GM23248 (cell line): Measurements from ENCODE around the gene FAM210B. TPM values are rescaled to one million over a fixed set of nuclear protein-coding genes. Genes with fewer than 3 reads are reported as not detected.
A peak's percentile ranks its signal among the peaks of the same experiment; 100 is the strongest.
"Not testable (repeated sequence)": the region's sequence is repeated elsewhere in the genome, so short reads cannot be mapped to it uniquely, and the experiment has no call there.

Source experiments
- DNase-seq: peaks from one replicate; pipeline ENCODE4 v3.0.0-alpha.2; 2015
- H2AFZ ChIP-seq: fragments of 200-600 bp; sonication (generic); 2 replicates; pipeline ENCODE4 v1.6.1; 2016; ENCODE audit warnings: antibody characterized with exemption
- H3F3A ChIP-seq: fragments of 200-600 bp; sonication (generic); 2 replicates; pipeline ENCODE4 v1.6.1; 2016; ENCODE audit warnings: mild to moderate bottlenecking, antibody characterized with exemption, mixed run types; ENCODE audit not compliant: insufficient read depth
- H3K27ac ChIP-seq: fragments of 200-600 bp; sonication (generic); 2 replicates; pipeline ENCODE4 v1.5.1; 2016; ENCODE audit warnings: mild to moderate bottlenecking
- H3K27me3 ChIP-seq: fragments of 200-600 bp; sonication (generic); replicated peaks from 2 replicates; pipeline ENCODE4 v1.6.1; 2016; ENCODE audit warnings: mild to moderate bottlenecking; ENCODE audit not compliant: insufficient read depth
- H3K36me3 ChIP-seq: fragments of 200-600 bp; sonication (generic); 2 replicates; pipeline ENCODE4 v1.6.1; 2016; ENCODE audit warnings: low read depth, mild to moderate bottlenecking
- H3K4me1 ChIP-seq: fragments of 200-600 bp; sonication (generic); 2 replicates; pipeline ENCODE4 v1.6.1; 2016; ENCODE audit warnings: mild to moderate bottlenecking; ENCODE audit not compliant: insufficient read depth
- H3K4me2 ChIP-seq: fragments of 200-600 bp; sonication (generic); one replicate; pipeline ENCODE4 v1.6.1; 2016; ENCODE audit warnings: mild to moderate bottlenecking; ENCODE audit not compliant: unreplicated experiment
- H3K4me3 ChIP-seq: fragments of 200-600 bp; sonication (generic); 2 replicates; pipeline ENCODE4 v1.5.1; 2016; ENCODE audit warnings: mild to moderate bottlenecking
- H3K79me2 ChIP-seq: fragments of 200-600 bp; sonication (generic); 2 replicates; pipeline ENCODE4 v1.6.1; 2016; ENCODE audit warnings: mild to moderate bottlenecking; ENCODE audit not compliant: insufficient read depth
- H3K9ac ChIP-seq: fragments of 200-600 bp; sonication (generic); 2 replicates; pipeline ENCODE4 v1.6.1; 2016; ENCODE audit warnings: mild to moderate bottlenecking
- H3K9me2 ChIP-seq: fragments of 200-600 bp; sonication (generic); 2 replicates; pipeline ENCODE4 v1.6.1; 2016; ENCODE audit warnings: mixed run types, mild to moderate bottlenecking, moderate library complexity; ENCODE audit not compliant: insufficient read depth
- H3K9me3 ChIP-seq: fragments of 200-600 bp; sonication (generic); one replicate; pipeline ENCODE4 v1.6.1; 2017; ENCODE audit warnings: low read depth
- H4K20me1 ChIP-seq: fragments of 200-600 bp; sonication (generic); 2 replicates; pipeline ENCODE4 v1.6.0; 2016; ENCODE audit not compliant: insufficient read depth
- EZH2 ChIP-seq: fragments of 200-600 bp; sonication (generic); IDR thresholded peaks from 2 replicates; pipeline ENCODE4 v1.6.1; 2018; ENCODE audit warnings: antibody characterized with exemption, mild to moderate bottlenecking; ENCODE audit not compliant: insufficient read depth, poor library complexity, severe bottlenecking
- EZH2phosphoT487 ChIP-seq: fragments of 200-600 bp; sonication (generic); IDR thresholded peaks from 2 replicates; pipeline ENCODE4 v1.6.1; 2018; ENCODE audit warnings: antibody characterized with exemption, moderate library complexity, mild to moderate bottlenecking, low read depth; ENCODE audit not compliant: insufficient read depth
- WGBS, 2 experiments: methylation state at CpG; one replicate each; pipeline ENCODE4 v1.1.6; 2015 to 2017; ENCODE audit warnings: low lambda C conversion rate in 2 of 2, low coverage in 1 of 2; ENCODE audit errors: missing lambda C conversion rate in 2 of 2; 5-methylcytosine and 5-hydroxymethylcytosine counted together
- in situ Hi-C: fragments of 300-500 bp; cut with MboI; formaldehyde crosslinking; loops from 2 replicates; pipeline ENCODE4 v1.15.0; 2020
- polyA plus RNA-seq: library from polyadenylated mRNA; unstranded; fragments of >200 nt; fragmentation: Nextera tagmentation; extraction: Ambion mirVana; gene quantifications from 2 replicates; pipeline ENCODE4 v1.2.1, GENCODE V29; 2016
- total RNA-seq: library from RNA; depleted of rRNA; stranded (reverse); fragments of >200 nt; shearing (Covaris generic); gene quantifications from 2 replicates; pipeline ENCODE4 v1.2.3, GENCODE V29; 2014

The FAM210B gene
- total and polyA plus RNA-seq, 2 experiments from 2014 or later: 91.0 to 95.7 TPM

DNA sequence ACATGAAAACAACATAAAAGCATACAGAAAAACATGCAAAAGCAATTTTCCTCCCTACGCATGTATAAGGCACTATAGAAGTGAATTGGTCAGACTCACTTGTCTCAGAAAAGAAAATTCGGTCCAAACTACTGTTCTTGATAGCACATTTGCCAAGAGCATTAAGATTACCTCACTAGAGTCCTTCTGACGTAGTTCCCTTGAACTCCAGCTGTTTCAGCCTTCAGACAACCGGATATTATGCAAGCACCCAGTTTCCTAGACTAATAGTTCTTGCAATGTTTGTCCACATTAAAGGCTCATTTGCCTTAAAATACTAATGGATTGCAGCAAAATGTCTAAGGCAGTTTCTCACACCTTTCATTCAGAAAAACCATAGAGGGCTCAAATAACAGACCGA is 50.7 kb downstream of the FAM210B start:
- DNase-seq: peak; percentile 26

GRCh38 chr20:56409956-56410355 is 51.2 kb downstream of the FAM210B start:
- Histone ChIP-seq H3K27me3 (no peaks in the 10 kb centered on the region), H4K20me1 (no peaks in the 10 kb centered on the region), H3K9ac (no peak overlapping the region), H3K79me2 (peaks cover 48% of the 10 kb centered on the region), H3K4me3 (no peak overlapping the region), H3F3A (peaks cover 37% of the 10 kb centered on the region), H3K4me1 (peaks cover 36% of the 10 kb centered on the region), H3K27ac (0 out of 2 replicates have a peak overlapping the region, but pooled peaks have one; percentile 1), H3K9me2 (no peaks in the 10 kb centered on the region), H2AFZ (no peak overlapping the region), H3K9me3 (no peaks in the 10 kb centered on the region), H3K4me2 (no peak overlapping the region), H3K36me3 (peaks cover 30% of the 10 kb centered on the region)
- in situ Hi-C loops: no loop called here
- 58 to 73% methylated on average over 1 of the region's 1 CpG for WGBS, 2 experiments
- no peak for DNase-seq
- TF ChIP-seq EZH2: no peak
- TF ChIP-seq EZH2phosphoT487: no peak

More for the DNA sequence above, 50.7 kb downstream of the FAM210B start:
- Histone ChIP-seq H3K36me3 (peaks cover 33% of the 10 kb centered on the region), H4K20me1 (no peaks in the 10 kb centered on the region), H3K27me3 (no peaks in the 10 kb centered on the region), H3K27ac (0 out of 2 replicates have a peak overlapping the region, but pooled peaks have one; percentile 1), H3K79me2 (peaks cover 50% of the 10 kb centered on the region), H3F3A (peaks cover 34% of the 10 kb centered on the region), H3K9ac (no peak overlapping the region), H2AFZ (no peak overlapping the region), H3K9me2 (no peaks in the 10 kb centered on the region), H3K4me3 (no peak overlapping the region), H3K4me2 (no peak overlapping the region), H3K9me3 (no peaks in the 10 kb centered on the region), H3K4me1 (peaks cover 32% of the 10 kb centered on the region)
- 87 to 93% methylated on average over 5 of the region's 5 CpGs for WGBS, 2 experiments
- TF ChIP-seq EZH2: no peak
- no peak for TF ChIP-seq EZH2phosphoT487
- in situ Hi-C loops: no loop called here

GRCh38 chr20:56411287-56411686 is 52.5 kb downstream of the FAM210B start:
- H3K9me2 ChIP-seq, in situ Hi-C loops, H3K9ac ChIP-seq, H3K9me3 ChIP-seq, H3K4me3 ChIP-seq, H3K27me3 ChIP-seq, H4K20me1 ChIP-seq, DNase-seq: not testable (repeated sequence)
- Histone ChIP-seq H3K4me1 (peaks cover 47% of the 10 kb centered on the region), H3K27ac (peak overlapping the region; percentile 88), H3K4me2 (peak overlapping the region; percentile 57), H3K79me2 (peaks cover 46% of the 10 kb centered on the region), H2AFZ (peak overlapping the region; percentile 67; the same call in 1 of the 2 replicates), H3K36me3 (peaks cover 17% of the 10 kb centered on the region), H3F3A (peaks cover 45% of the 10 kb centered on the region)
- WGBS, 2 experiments: 98 to 100% methylated on average over 5 to 7 of the region's 7 CpGs

- no peaks in the 10 kb centered on the region for H3K9me3 ChIP-seq
- H3K36me3 ChIP-seq: peaks cover 11% of the 10 kb centered on the region
- in situ Hi-C loops: no loop called here
- peaks cover 46% of the 10 kb centered on the region for H3K79me2 ChIP-seq
- peak within 1 kb of the TSS; percentile 59 for H3K9ac ChIP-seq
- peaks cover 52% of the 10 kb centered on the region for H3F3A ChIP-seq
- H3K27me3 ChIP-seq: no peaks in the 10 kb centered on the region
- no peaks in the 10 kb centered on the region for H3K9me2 ChIP-seq
- H3K27ac ChIP-seq: peak within 1 kb of the TSS; percentile 88
- TF ChIP-seq EZH2phosphoT487: no peak
- TF ChIP-seq EZH2: no peak
- H3K4me3 ChIP-seq: peak within 1 kb of the TSS; percentile 59
- peak within 1 kb of the TSS; percentile 67 for H2AFZ ChIP-seq
- H3K4me2 ChIP-seq: peak within 1 kb of the TSS; percentile 57
- H3K4me1 ChIP-seq: peaks cover 49% of the 10 kb centered on the region
- DNase-seq: peak; percentile 76
- H4K20me1 ChIP-seq: no peaks in the 10 kb centered on the region
- WGBS, 2 experiments: 40 to 42% methylated on average over 10 of the region's 10 CpGs
Observed at GRCh38 chr20:56411759-56412472, 53.1 kb downstream of the FAM210B start, which contains the start of gene CASS4. Gene CASS4 (plus strand): TSS chr20:56412260. CDS start chr20:56412459, 199 bp downstream.
